ENCODE results near the gene SEC14L3.

DNA sequence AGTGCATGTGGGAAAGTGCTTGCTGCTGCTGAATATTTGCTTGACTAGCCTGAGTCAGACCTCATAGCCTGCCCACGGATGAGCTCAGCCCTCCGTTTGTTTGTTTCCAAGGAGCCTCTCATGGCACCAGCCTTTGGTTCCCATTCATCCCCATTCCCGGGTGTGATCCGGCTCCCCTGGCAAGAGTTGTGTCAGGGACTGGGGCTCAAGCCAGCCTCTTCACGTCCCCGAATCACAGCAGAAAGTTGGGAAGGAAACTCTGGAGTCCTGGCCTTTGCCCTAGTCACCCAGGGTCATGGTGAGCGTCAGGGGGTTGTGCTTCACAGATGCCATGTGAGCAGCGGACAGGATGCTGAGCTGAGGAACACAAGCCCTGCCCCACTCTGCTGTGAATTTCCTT is 13.8 kb downstream of the SEC14L3 start:
- TF ChIP-seq, protein P1, sequence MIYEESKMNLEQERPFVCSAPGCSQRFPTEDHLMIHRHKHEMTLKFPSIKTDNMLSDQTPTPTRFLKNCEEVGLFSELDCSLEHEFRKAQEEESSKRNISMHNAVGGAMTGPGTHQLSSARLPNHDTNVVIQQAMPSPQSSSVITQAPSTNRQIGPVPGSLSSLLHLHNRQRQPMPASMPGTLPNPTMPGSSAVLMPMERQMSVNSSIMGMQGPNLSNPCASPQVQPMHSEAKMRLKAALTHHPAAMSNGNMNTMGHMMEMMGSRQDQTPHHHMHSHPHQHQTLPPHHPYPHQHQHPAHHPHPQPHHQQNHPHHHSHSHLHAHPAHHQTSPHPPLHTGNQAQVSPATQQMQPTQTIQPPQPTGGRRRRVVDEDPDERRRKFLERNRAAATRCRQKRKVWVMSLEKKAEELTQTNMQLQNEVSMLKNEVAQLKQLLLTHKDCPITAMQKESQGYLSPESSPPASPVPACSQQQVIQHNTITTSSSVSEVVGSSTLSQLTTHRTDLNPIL (CRISPR knock-in tag; IDR thresholded peaks at IDR 0.05; ENCODE audit: low read depth), result no peak
- no peak for TF ChIP-seq SNAI2 (CRISPR knock-in tag; IDR thresholded peaks at IDR 0.05)
- TF ChIP-seq RARB (CRISPR knock-in tag; IDR thresholded peaks at IDR 0.05), result no peak
- TF ChIP-seq, protein P2, sequence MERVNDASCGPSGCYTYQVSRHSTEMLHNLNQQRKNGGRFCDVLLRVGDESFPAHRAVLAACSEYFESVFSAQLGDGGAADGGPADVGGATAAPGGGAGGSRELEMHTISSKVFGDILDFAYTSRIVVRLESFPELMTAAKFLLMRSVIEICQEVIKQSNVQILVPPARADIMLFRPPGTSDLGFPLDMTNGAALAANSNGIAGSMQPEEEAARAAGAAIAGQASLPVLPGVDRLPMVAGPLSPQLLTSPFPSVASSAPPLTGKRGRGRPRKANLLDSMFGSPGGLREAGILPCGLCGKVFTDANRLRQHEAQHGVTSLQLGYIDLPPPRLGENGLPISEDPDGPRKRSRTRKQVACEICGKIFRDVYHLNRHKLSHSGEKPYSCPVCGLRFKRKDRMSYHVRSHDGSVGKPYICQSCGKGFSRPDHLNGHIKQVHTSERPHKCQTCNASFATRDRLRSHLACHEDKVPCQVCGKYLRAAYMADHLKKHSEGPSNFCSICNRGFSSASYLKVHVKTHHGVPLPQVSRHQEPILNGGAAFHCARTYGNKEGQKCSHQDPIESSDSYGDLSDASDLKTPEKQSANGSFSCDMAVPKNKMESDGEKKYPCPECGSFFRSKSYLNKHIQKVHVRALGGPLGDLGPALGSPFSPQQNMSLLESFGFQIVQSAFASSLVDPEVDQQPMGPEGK (CRISPR knock-in tag; IDR thresholded peaks at IDR 0.05; ENCODE audit: borderline replicate concordance), result no peak
- TF ChIP-seq TOX (CRISPR knock-in tag; IDR thresholded peaks at IDR 0.05; ENCODE audit: borderline replicate concordance), result no peak
- no peak for TF ChIP-seq ISL1 (CRISPR knock-in tag; IDR thresholded peaks at IDR 0.05)
- TF ChIP-seq ZNF8 (CRISPR knock-in tag; IDR thresholded peaks at IDR 0.05), result no peak

All from SK-N-SH treated with all-trans-retinoic acid at 6 μM for 48 hours (cell line).